OCI-LY3 (cell line): ENCODE measurements around the gene HOOK2.

Experiments used
- EZH2phosphoT487 ChIP-seq: fragments of 200-600 bp; shearing (Covaris generic); IDR thresholded peaks from 2 replicates; pipeline ENCODE4 v1.6.1; 2018; ENCODE audit warnings: antibody characterized with exemption, mixed run types, low read depth
- TF ChIP-seq, protein P1 (sequence below): fragments of 200-600, 300-600 bp; sonication (generic); IDR thresholded peaks from 2 replicates; pipeline ENCODE4 v1.5.1; 2014; ENCODE audit warnings: antibody characterized with exemption, low read length, low read depth

DNA sequence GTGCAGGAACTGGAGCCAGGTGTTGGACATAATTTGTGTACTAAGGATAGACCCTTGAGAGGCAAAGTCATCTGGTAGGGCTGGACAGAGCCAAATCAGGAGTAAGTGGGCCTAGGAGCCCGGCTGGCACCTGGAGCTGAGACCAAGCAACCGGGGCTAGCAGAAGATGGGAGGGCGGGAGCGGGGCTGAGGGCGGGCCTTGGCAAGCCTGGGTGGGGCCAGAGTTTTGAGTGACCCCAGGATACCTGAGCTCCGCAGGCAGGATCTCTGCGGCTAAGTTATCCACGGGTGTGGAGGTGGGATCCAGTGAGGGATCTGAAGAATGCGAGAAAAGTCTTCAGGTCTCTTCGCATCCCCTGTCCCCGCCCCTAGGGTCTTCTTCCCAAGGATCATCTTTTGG, 8.2 kb downstream of the HOOK2 start:
- TF ChIP-seq, protein P1, sequence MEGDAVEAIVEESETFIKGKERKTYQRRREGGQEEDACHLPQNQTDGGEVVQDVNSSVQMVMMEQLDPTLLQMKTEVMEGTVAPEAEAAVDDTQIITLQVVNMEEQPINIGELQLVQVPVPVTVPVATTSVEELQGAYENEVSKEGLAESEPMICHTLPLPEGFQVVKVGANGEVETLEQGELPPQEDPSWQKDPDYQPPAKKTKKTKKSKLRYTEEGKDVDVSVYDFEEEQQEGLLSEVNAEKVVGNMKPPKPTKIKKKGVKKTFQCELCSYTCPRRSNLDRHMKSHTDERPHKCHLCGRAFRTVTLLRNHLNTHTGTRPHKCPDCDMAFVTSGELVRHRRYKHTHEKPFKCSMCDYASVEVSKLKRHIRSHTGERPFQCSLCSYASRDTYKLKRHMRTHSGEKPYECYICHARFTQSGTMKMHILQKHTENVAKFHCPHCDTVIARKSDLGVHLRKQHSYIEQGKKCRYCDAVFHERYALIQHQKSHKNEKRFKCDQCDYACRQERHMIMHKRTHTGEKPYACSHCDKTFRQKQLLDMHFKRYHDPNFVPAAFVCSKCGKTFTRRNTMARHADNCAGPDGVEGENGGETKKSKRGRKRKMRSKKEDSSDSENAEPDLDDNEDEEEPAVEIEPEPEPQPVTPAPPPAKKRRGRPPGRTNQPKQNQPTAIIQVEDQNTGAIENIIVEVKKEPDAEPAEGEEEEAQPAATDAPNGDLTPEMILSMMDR = no peak
- TF ChIP-seq EZH2phosphoT487 = no peak
